Stomach (tissue), 4 donors: ENCODE measurements around the gene TUT4.

Experiments
- POLR2A ChIP-seq, 4 donors: fragments of 450-650 bp; IDR thresholded peaks; one replicate each; pipeline ENCODE4 v1.6.1; 2016; ENCODE audit warnings: antibody characterized with exemption in 4 of 4, control low read depth in 2 of 4, mild to moderate bottlenecking in 1 of 4, moderate library complexity in 1 of 4
- POLR2AphosphoS5 ChIP-seq, 3 donors: sonication (generic); formaldehyde crosslinking; IDR thresholded peaks; one replicate each; pipeline ENCODE4 v1.6.1; 2016; ENCODE audit warnings: antibody characterized with exemption in 3 of 3

DNA sequence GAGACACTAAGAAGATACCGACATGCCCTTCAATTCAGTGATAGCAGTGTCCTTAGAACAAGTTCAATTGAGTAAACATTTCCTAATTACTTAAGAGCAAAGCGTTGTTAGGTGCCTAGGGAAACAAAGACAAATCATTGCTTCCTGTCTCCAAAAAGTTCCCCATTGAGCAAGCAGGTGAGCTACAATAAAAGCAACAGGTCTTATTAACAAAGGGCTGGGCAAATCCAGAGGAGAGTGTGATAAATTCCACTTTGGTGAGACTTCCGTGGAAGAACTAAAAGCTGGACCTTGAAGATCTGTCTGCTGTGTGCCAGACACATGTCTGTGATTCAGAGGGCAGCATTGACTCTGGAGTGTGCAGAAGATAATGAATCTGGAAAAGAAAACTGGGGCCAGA, 1.9 kb upstream of the TUT4 start:
- no peak for TF ChIP-seq POLR2AphosphoS5 (IDR thresholded peaks at IDR 0.05)
- no peak for TF ChIP-seq POLR2A (IDR thresholded peaks at IDR 0.05)
